ENCODE data around the gene COQ3. TPM values are rescaled to one million over a fixed set of nuclear protein-coding genes. Genes with fewer than 3 reads are reported as not detected.

COQ3 gene
- total RNA-seq, 2 donors from 2014 or later = 8.8 to 15.1 TPM

GRCh38 chr6:99416892-99417767 is 23.1 kb upstream of the COQ3 start:
- H3K9me3 ChIP-seq = no peaks in the 10 kb centered on the region
- no peak for DNase-seq (ENCODE audit: low spot score)
- no peaks in the 10 kb centered on the region for H3K36me3 ChIP-seq
- peaks cover 0 to 71% of the 10 kb centered on the region in 2 donors for H3K4me1 ChIP-seq
- H3K27ac ChIP-seq = no peak overlapping the region
- no peak overlapping the region for H3K4me3 ChIP-seq
- TF ChIP-seq CTCF (IDR thresholded peaks at IDR 0.05) = no peak
- no peaks in the 10 kb centered on the region for H3K27me3 ChIP-seq

GRCh38 chr6:99416226-99416625 is 22.2 kb upstream of the COQ3 start:
- H3K36me3 ChIP-seq = no peaks in the 10 kb centered on the region
- no peak overlapping the region for H3K27ac ChIP-seq
- no peak for DNase-seq (ENCODE audit: low spot score)
- H3K4me3 ChIP-seq = no peak overlapping the region
- H3K9me3 ChIP-seq = no peaks in the 10 kb centered on the region
- no peak for TF ChIP-seq CTCF (IDR thresholded peaks at IDR 0.05)
- H3K27me3 ChIP-seq = no peaks in the 10 kb centered on the region
- H3K4me1 ChIP-seq = peaks cover 0 to 65% of the 10 kb centered on the region in 2 donors

GRCh38 chr6:99415446-99415845 is 21.5 kb upstream of the COQ3 start:
- no peak overlapping the region for H3K27ac ChIP-seq
- peaks cover 0 to 61% of the 10 kb centered on the region in 2 donors for H3K4me1 ChIP-seq
- no peak for DNase-seq (ENCODE audit: low spot score)

GRCh38 chr6:99412065-99412464 is 18.1 kb upstream of the COQ3 start:
- Histone ChIP-seq H3K4me1 (peaks cover 0 to 40% of the 10 kb centered on the region in 2 donors), H3K27me3 (no peaks in the 10 kb centered on the region), H3K36me3 (peaks cover 29% of the 10 kb centered on the region), H3K27ac (no peak overlapping the region), H3K4me3 (no peak overlapping the region), H3K9me3 (no peaks in the 10 kb centered on the region)
- DNase-seq (ENCODE audit: low spot score) = no peak
- no peak for TF ChIP-seq CTCF (IDR thresholded peaks at IDR 0.05)

More at GRCh38 chr6:99415446-99415845, 21.5 kb upstream of the COQ3 start:
- Histone ChIP-seq H3K27me3 (no peaks in the 10 kb centered on the region), H3K9me3 (no peaks in the 10 kb centered on the region), H3K36me3 (peaks cover 4% of the 10 kb centered on the region), H3K4me3 (no peak overlapping the region)
- no peak for TF ChIP-seq CTCF (IDR thresholded peaks at IDR 0.05)

GRCh38 chr6:99409672-99410071 is 15.7 kb upstream of the COQ3 start:
- no peak for TF ChIP-seq CTCF (IDR thresholded peaks at IDR 0.05)
- DNase-seq (ENCODE audit: low spot score) = no peak
- Histone ChIP-seq H3K4me1 (peaks cover 0 to 17% of the 10 kb centered on the region in 2 donors), H3K4me3 (no peak overlapping the region), H3K27me3 (no peaks in the 10 kb centered on the region), H3K9me3 (no peaks in the 10 kb centered on the region), H3K27ac (no peak overlapping the region), H3K36me3 (peaks cover 53% of the 10 kb centered on the region)
